ENCODE measurements around the gene KLHL14. TPM values are rescaled to one million over a fixed set of nuclear protein-coding genes. Genes with fewer than 3 reads are reported as not detected.
"Not testable (repeated sequence)": the region's sequence is repeated elsewhere in the genome, so short reads cannot be mapped to it uniquely, and the experiment has no call there.

Gene KLHL14
- total RNA-seq, 1 donor from 2014 or later, result 0.52 TPM

DNA sequence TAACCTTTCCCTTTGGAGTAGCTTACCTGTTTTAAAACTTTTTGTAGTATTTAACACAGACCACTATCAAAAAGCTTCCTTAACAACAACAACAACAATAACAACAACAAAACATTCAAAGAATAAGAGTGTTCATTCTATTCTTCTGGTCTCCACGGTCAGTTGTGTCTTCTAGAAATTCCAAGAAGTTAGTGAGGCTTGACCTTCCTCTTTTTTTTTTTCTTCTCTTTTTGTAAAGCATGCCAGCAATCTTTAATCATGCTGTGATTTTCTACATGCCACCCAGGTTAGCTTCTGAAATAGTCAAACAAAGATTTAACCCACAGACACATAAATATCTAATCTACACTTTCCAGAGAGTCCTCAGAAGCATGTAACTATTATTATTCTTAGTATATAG is 28.4 kb upstream of the KLHL14 start:
- Histone ChIP-seq H3K9ac (ENCODE audit: low read depth in 1 of 3, low read length in 3 of 3) (no peak overlapping the region), H3K27me3 (ENCODE audit: control insufficient read depth in 3 of 3, insufficient read depth in 3 of 3, low read length in 3 of 3) (no peaks in the 10 kb centered on the region), H3K4me1 (ENCODE audit: control insufficient read depth in 3 of 3, insufficient read depth in 3 of 3, low read length in 3 of 3) (no peaks in the 10 kb centered on the region), H3K36me3 (ENCODE audit: control insufficient read depth in 3 of 3, insufficient read depth in 3 of 3, low read length in 3 of 3) (no peaks in the 10 kb centered on the region), H3K27ac (ENCODE audit: low read depth, low read length) (no peak overlapping the region), H3K9me3 (ENCODE audit: control insufficient read depth in 3 of 3, low read length in 3 of 3) (peaks cover 0 to 4% (median 0%) of the 10 kb centered on the region in 3 donors), H3K4me3 (ENCODE audit: low read length in 3 of 3) (no peak overlapping the region)

DNA sequence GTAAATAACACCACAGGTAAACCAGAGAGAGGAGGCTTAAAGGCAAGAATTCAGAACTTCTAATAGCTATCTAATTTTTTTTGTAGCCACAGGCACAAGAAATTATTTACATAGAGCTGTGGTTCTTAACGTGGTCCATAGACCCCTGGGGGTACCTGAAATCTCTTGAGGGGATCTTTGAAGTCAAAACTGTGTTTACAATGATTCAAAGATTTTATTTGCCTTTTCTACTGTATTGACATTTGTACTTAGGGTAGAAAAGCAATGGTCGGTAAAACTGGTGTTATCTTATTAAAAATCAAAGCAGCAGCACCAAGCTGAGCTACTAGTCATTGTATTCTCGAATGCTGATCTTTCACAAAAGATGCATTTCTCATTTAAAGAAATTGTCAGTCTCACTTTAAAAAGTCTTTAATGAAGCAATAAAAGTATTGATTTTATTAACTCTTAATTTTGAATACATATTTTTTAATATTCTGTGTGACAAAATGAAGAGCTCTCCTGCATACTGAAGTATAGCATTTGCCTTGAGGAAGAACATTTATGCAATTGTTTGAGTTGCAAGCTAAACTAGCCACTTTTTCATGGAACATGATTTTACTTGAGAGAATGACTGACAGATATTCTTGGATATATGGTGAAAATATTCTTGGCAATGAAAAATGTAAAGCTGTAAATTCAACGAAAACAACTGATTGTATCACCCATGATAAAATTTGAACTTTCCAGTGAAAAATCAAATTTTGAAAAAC is 25.6 kb upstream of the KLHL14 start:
- Histone ChIP-seq H3K36me3 (ENCODE audit: control insufficient read depth in 3 of 3, insufficient read depth in 3 of 3, low read length in 3 of 3) (no peaks in the 10 kb centered on the region), H3K9ac (ENCODE audit: low read depth in 1 of 3, low read length in 3 of 3) (no peak overlapping the region), H3K27me3 (ENCODE audit: control insufficient read depth in 3 of 3, insufficient read depth in 3 of 3, low read length in 3 of 3) (no peaks in the 10 kb centered on the region), H3K27ac (ENCODE audit: low read depth, low read length) (no peak overlapping the region), H3K4me3 (ENCODE audit: low read length in 3 of 3) (no peak overlapping the region), H3K4me1 (ENCODE audit: control insufficient read depth in 3 of 3, insufficient read depth in 3 of 3, low read length in 3 of 3) (no peaks in the 10 kb centered on the region), H3K9me3 (ENCODE audit: control insufficient read depth in 3 of 3, low read length in 3 of 3) (peaks cover 0 to 4% (median 0%) of the 10 kb centered on the region in 3 donors)

DNA sequence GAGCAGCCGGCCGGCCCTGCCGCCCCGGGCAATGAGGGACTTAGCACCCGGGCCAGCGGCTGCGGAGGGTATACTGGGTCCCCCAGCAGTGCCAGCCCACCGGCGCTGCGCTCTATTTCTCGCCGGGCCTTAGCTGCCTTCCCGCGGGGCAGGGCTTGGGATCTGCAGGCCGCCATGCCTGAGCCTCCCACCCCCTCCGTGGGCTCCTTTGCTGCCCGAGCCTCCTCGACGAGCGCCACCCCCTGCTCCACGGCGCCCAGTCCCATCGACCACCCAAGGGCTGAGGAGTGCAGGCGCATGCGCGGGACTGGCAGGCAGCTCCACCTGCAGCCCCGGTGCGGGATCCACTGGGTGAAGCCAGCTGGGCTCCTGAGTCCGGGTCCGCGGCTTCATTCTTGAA is 21.8 kb upstream of the KLHL14 start:
- H3K9ac ChIP-seq (ENCODE audit: low read depth in 1 of 3, low read length in 3 of 3); H3K27ac ChIP-seq (ENCODE audit: low read depth, low read length); H3K4me3 ChIP-seq (ENCODE audit: low read length in 3 of 3); H3K36me3 ChIP-seq (ENCODE audit: control insufficient read depth in 3 of 3, insufficient read depth in 3 of 3, low read length in 3 of 3); H3K27me3 ChIP-seq (ENCODE audit: control insufficient read depth in 3 of 3, insufficient read depth in 3 of 3, low read length in 3 of 3); H3K9me3 ChIP-seq (ENCODE audit: control insufficient read depth in 3 of 3, low read length in 3 of 3); H3K4me1 ChIP-seq (ENCODE audit: control insufficient read depth in 3 of 3, insufficient read depth in 3 of 3, low read length in 3 of 3): not testable (repeated sequence)

DNA sequence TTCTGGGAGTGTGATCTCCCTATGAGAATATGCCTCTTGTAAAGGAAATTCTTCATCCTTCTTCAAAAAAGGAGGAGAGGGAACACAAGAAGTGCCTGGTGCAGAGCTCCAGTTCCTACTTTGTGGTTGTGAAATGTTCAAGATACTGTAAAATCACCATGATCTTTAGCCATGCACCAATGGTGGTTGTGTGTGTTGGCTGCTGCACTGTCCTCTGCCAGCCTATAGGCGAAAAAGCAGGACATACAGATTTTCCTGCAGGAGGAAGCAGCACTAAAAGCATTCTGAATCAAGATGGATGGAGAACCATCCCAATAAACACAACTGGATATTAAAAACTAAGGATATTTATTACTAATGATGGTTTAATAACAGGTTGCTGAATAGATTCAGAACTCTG is 6.2 kb upstream of the KLHL14 start:
- Histone ChIP-seq H3K4me1 (ENCODE audit: control insufficient read depth in 3 of 3, insufficient read depth in 3 of 3, low read length in 3 of 3) (no peaks in the 10 kb centered on the region), H3K4me3 (ENCODE audit: low read length in 3 of 3) (no peak overlapping the region), H3K36me3 (ENCODE audit: control insufficient read depth in 3 of 3, insufficient read depth in 3 of 3, low read length in 3 of 3) (no peaks in the 10 kb centered on the region), H3K27me3 (ENCODE audit: control insufficient read depth in 3 of 3, insufficient read depth in 3 of 3, low read length in 3 of 3) (no peaks in the 10 kb centered on the region), H3K9ac (ENCODE audit: low read depth in 1 of 3, low read length in 3 of 3) (no peak overlapping the region), H3K27ac (ENCODE audit: low read depth, low read length) (no peak overlapping the region), H3K9me3 (ENCODE audit: control insufficient read depth in 3 of 3, low read length in 3 of 3) (no peaks in the 10 kb centered on the region)

DNA sequence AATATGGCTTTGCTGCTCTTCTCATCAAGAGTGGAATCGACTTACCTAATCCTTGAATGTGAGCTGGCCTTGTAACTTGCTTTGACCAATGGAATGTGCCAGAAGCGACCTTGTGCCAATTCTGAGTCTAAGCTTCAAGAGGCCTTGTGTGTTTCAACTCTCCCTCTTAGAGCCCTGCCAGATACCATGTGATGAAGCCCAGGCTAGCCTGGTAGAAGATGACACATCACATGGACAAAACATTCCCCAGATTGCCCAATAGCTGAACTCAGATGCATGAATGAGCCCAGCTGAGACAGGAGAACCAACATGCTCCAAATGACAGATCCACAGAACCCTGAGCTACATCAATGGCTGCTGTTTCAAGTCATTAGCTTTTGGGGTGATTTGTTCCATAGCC is 4.2 kb upstream of the KLHL14 start:
- Histone ChIP-seq H3K4me3 (ENCODE audit: low read length in 3 of 3) (no peak overlapping the region), H3K27ac (ENCODE audit: low read depth, low read length) (no peak overlapping the region), H3K4me1 (ENCODE audit: control insufficient read depth in 3 of 3, insufficient read depth in 3 of 3, low read length in 3 of 3) (no peaks in the 10 kb centered on the region), H3K9ac (ENCODE audit: low read depth in 1 of 3, low read length in 3 of 3) (no peak overlapping the region), H3K9me3 (ENCODE audit: control insufficient read depth in 3 of 3, low read length in 3 of 3) (no peaks in the 10 kb centered on the region), H3K27me3 (ENCODE audit: control insufficient read depth in 3 of 3, insufficient read depth in 3 of 3, low read length in 3 of 3) (peaks cover 0 to 4% (median 2%) of the 10 kb centered on the region in 3 donors), H3K36me3 (ENCODE audit: control insufficient read depth in 3 of 3, insufficient read depth in 3 of 3, low read length in 3 of 3) (no peaks in the 10 kb centered on the region)

DNA sequence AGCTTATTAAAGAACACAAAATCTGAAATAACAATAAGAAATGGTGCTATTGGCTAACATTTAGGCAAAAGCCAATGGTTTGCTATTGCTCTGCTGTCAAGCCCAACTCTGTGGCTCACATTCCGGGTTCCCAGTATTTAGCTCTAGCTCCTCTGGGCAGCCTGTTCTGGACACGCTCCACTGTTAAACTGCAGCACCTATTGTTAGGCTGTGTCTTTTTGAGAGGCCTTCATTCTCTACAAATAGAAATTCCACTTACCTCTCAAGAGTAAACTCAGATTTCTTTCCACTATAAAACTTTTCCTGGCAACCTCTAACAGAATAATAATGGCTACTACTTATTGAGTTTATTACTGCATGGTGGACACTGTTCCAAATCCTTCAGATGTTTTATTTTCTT is 3.7 kb upstream of the KLHL14 start:
- H3K27ac ChIP-seq (ENCODE audit: low read depth, low read length), result no peak overlapping the region
- peaks cover under 1 to 4% (median 2%) of the 10 kb centered on the region in 3 donors for H3K27me3 ChIP-seq (ENCODE audit: control insufficient read depth in 3 of 3, insufficient read depth in 3 of 3, low read length in 3 of 3)
- no peaks in the 10 kb centered on the region for H3K4me1 ChIP-seq (ENCODE audit: control insufficient read depth in 3 of 3, insufficient read depth in 3 of 3, low read length in 3 of 3)
- H3K9ac ChIP-seq (ENCODE audit: low read depth in 1 of 3, low read length in 3 of 3), result no peak overlapping the region
- H3K4me3 ChIP-seq (ENCODE audit: low read length in 3 of 3), result no peak overlapping the region
- no peaks in the 10 kb centered on the region for H3K9me3 ChIP-seq (ENCODE audit: control insufficient read depth in 3 of 3, low read length in 3 of 3)
- H3K36me3 ChIP-seq (ENCODE audit: control insufficient read depth in 3 of 3, insufficient read depth in 3 of 3, low read length in 3 of 3), result no peaks in the 10 kb centered on the region

DNA sequence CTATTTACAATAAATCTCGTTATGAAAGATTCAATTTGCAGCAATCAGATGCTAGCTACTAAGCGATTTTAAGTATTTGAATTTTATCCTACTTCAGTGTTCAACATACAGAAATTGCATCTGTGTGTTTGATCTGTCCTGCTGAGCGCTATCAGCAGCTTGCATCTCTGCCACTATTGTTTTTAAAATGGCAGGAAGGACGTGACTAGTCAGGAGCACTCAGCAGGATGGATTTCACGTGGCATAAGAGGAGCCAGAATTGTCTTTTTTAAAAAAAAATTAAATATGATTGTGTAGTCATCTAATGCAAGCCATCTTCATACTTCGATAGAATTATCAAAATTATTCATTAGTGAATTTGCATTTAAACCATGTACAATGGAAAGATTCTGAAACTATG is 2.8 kb upstream of the KLHL14 start:
- Histone ChIP-seq H3K9ac (ENCODE audit: low read depth in 1 of 3, low read length in 3 of 3) (no peak overlapping the region), H3K4me3 (ENCODE audit: low read length in 3 of 3) (no peak overlapping the region), H3K27ac (ENCODE audit: low read depth, low read length) (no peak overlapping the region), H3K36me3 (ENCODE audit: control insufficient read depth in 3 of 3, insufficient read depth in 3 of 3, low read length in 3 of 3) (no peaks in the 10 kb centered on the region), H3K9me3 (ENCODE audit: control insufficient read depth in 3 of 3, low read length in 3 of 3) (no peaks in the 10 kb centered on the region), H3K4me1 (ENCODE audit: control insufficient read depth in 3 of 3, insufficient read depth in 3 of 3, low read length in 3 of 3) (peaks cover 5 to 6% (median 6%) of the 10 kb centered on the region in 3 donors), H3K27me3 (ENCODE audit: control insufficient read depth in 3 of 3, insufficient read depth in 3 of 3, low read length in 3 of 3) (peaks cover 9 to 12% (median 10%) of the 10 kb centered on the region in 3 donors)

DNA sequence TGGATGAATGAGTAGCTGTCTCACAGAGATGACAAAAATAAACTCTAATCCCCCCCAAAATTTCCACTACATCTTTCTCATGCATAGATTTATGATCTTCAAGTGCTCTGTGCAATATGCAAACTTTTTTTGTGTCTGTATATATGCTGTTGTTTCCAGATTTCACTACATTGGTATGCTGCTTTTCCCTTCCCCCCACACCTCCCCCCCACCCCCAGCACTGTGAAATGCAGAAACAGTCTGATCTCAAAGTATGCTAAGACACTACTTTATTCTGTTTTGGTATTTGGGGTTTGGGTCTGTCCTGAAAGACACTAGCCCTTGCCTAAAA is 524 bp upstream of the KLHL14 start:
- Histone ChIP-seq H3K4me3 (ENCODE audit: low read length in 3 of 3) (no peak overlapping the region), H3K9me3 (ENCODE audit: control insufficient read depth in 3 of 3, low read length in 3 of 3) (no peaks in the 10 kb centered on the region), H3K27ac (ENCODE audit: low read depth, low read length) (no peak overlapping the region), H3K27me3 (ENCODE audit: control insufficient read depth in 3 of 3, insufficient read depth in 3 of 3, low read length in 3 of 3) (peaks cover 26 to 30% (median 29%) of the 10 kb centered on the region in 3 donors), H3K9ac (ENCODE audit: low read depth in 1 of 3, low read length in 3 of 3) (no peak overlapping the region), H3K36me3 (ENCODE audit: control insufficient read depth in 3 of 3, insufficient read depth in 3 of 3, low read length in 3 of 3) (no peaks in the 10 kb centered on the region), H3K4me1 (ENCODE audit: control insufficient read depth in 3 of 3, insufficient read depth in 3 of 3, low read length in 3 of 3) (peaks cover 10 to 11% (median 11%) of the 10 kb centered on the region in 3 donors)

DNA sequence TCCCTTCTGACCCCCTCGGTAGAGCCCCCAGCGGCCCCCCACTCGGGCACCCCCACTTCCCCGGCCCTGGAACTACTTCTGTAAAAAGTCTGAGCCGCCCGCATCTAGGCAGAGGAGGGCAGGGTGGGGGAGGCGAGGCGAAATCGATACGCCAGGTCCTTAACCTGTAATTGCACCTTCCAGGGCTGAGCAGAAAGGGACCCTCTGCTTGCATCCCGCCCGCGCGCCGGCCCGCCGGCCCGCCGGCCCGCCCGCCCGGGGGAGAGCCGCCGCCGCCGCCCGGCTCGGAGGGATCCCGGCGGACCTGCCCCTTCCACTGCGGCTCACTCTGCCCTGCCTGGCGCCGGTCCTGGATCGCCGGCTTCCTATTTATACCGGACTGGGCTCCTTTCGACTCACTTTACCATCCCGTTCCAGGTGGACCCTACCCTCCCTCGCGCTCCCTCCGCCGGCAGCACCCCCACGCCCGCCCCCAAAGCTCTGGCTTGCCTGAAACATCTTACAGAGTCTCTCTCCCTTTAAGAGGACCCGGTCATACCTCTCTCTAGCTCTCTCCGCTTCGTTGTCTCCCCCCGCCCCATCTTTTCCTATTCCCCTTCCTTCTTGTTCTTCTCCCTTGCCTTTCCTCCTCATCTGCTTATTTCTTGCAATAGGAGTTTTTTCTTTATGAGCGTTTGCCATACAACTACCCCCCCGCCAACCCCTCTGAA is 797 bp downstream of the KLHL14 start:
- no peak overlapping the region for H3K27ac ChIP-seq (ENCODE audit: low read depth, low read length)

DNA sequence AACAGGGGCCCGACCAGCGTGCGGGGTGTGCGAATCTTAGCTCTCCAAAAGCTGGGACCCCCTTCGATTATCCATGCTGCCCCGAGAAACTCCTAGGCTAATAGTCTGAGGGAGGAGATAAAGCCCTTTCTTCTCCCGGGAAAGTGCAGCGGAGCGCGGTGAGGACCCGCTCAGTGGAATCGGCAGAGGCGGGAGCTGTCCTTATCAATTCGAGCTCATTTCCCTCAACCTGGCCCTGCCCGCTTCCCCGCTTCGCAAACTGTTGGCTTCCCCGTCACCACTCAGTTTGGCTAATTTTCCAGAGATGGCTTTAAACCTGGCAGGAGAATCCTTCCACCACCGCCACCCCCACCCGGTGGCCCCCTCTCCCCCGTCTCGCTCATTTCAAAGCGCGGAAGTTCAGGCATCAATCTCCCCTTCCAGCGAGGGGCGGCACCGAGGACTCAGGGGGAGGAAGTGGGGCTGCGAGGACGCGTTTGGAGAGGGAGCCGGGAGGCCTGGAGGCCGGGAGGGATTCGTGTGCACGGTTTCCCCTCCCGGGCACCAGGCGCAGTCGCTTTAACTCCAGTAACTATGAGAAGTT is 1.6 kb downstream of the KLHL14 start:
- Histone ChIP-seq H3K27me3 (ENCODE audit: control insufficient read depth in 3 of 3, insufficient read depth in 3 of 3, low read length in 3 of 3) (peaks cover 26 to 32% (median 30%) of the 10 kb centered on the region in 3 donors), H3K9me3 (ENCODE audit: control insufficient read depth in 3 of 3, low read length in 3 of 3) (no peaks in the 10 kb centered on the region), H3K9ac (ENCODE audit: low read depth in 1 of 3, low read length in 3 of 3) (peak overlapping the region in 1 of 3 donors; percentile 40), H3K4me3 (ENCODE audit: low read length in 3 of 3) (peak overlapping the region; percentile 46 to 60 (median 52)), H3K36me3 (ENCODE audit: control insufficient read depth in 3 of 3, insufficient read depth in 3 of 3, low read length in 3 of 3) (no peaks in the 10 kb centered on the region), H3K4me1 (ENCODE audit: control insufficient read depth in 3 of 3, insufficient read depth in 3 of 3, low read length in 3 of 3) (peaks cover 10 to 11% (median 11%) of the 10 kb centered on the region in 3 donors), H3K27ac (ENCODE audit: low read depth, low read length) (no peak overlapping the region)

More for the DNA sequence above, 797 bp downstream of the KLHL14 start:
- H3K9me3 ChIP-seq (ENCODE audit: control insufficient read depth in 3 of 3, low read length in 3 of 3), result no peaks in the 10 kb centered on the region
- peaks cover 26 to 32% (median 30%) of the 10 kb centered on the region in 3 donors for H3K27me3 ChIP-seq (ENCODE audit: control insufficient read depth in 3 of 3, insufficient read depth in 3 of 3, low read length in 3 of 3)
- no peaks in the 10 kb centered on the region for H3K36me3 ChIP-seq (ENCODE audit: control insufficient read depth in 3 of 3, insufficient read depth in 3 of 3, low read length in 3 of 3)
- peak overlapping the region in 1 of 3 donors; percentile 22 for H3K4me3 ChIP-seq (ENCODE audit: low read length in 3 of 3)
- H3K4me1 ChIP-seq (ENCODE audit: control insufficient read depth in 3 of 3, insufficient read depth in 3 of 3, low read length in 3 of 3), result peaks cover 10 to 11% (median 11%) of the 10 kb centered on the region in 3 donors
- no peak overlapping the region for H3K9ac ChIP-seq (ENCODE audit: low read depth in 1 of 3, low read length in 3 of 3)
